GM12873 (cell line): Measurements from ENCODE around the gene SNAI3.

Experiments
- TF ChIP-seq, protein P1 (sequence below): IDR thresholded peaks from 2 replicates; pipeline ENCODE4 v1.5.1; 2012; ENCODE audit warnings: low read depth, mild to moderate bottlenecking, moderate library complexity, low read length, control low read depth; ENCODE audit not compliant: insufficient read depth; ENCODE audit errors: missing control alignments

Gene SNAI3

DNA sequence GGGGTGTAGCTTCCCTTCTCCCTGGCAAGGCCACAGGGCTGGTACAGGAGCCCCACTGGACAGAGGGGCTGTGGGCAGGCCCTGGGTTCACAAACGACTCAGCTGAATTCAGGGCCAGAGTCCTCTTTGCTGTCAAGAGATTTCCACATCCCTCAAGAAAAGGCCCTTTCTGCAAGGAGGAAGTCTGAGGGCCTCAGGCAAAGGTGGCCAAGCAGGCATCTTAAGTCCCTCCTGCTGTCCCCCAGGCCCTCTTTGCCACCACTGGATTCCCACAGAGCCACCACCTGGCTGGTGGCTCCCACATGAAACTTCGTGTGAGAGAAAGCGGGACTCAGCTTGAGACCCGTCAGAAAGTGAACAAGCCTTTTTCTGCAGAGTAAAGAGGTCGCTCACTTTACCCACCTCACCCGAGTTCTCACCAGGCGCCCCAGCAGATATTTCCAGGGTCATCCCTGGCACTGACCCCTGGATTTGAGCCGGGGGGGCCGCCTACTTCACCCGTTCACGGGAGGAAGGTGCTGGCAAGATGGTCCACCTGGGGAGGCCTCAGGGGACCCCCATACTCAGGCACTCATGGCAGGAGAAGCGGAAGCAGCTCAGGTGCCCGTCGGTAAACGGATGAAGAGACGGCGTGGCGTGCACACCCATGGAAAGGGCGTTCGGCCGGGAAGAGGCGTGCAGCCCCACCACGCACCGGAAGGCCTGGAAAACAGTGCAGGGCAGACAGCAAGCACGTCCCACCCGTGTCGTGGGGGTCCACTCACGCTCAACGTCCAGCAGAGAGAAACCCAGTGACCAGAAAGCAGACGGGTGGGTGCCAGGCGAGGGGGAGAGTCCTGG, 16.3 kb upstream of the SNAI3 start:
- TF ChIP-seq, protein P1, sequence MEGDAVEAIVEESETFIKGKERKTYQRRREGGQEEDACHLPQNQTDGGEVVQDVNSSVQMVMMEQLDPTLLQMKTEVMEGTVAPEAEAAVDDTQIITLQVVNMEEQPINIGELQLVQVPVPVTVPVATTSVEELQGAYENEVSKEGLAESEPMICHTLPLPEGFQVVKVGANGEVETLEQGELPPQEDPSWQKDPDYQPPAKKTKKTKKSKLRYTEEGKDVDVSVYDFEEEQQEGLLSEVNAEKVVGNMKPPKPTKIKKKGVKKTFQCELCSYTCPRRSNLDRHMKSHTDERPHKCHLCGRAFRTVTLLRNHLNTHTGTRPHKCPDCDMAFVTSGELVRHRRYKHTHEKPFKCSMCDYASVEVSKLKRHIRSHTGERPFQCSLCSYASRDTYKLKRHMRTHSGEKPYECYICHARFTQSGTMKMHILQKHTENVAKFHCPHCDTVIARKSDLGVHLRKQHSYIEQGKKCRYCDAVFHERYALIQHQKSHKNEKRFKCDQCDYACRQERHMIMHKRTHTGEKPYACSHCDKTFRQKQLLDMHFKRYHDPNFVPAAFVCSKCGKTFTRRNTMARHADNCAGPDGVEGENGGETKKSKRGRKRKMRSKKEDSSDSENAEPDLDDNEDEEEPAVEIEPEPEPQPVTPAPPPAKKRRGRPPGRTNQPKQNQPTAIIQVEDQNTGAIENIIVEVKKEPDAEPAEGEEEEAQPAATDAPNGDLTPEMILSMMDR, result no peak

DNA sequence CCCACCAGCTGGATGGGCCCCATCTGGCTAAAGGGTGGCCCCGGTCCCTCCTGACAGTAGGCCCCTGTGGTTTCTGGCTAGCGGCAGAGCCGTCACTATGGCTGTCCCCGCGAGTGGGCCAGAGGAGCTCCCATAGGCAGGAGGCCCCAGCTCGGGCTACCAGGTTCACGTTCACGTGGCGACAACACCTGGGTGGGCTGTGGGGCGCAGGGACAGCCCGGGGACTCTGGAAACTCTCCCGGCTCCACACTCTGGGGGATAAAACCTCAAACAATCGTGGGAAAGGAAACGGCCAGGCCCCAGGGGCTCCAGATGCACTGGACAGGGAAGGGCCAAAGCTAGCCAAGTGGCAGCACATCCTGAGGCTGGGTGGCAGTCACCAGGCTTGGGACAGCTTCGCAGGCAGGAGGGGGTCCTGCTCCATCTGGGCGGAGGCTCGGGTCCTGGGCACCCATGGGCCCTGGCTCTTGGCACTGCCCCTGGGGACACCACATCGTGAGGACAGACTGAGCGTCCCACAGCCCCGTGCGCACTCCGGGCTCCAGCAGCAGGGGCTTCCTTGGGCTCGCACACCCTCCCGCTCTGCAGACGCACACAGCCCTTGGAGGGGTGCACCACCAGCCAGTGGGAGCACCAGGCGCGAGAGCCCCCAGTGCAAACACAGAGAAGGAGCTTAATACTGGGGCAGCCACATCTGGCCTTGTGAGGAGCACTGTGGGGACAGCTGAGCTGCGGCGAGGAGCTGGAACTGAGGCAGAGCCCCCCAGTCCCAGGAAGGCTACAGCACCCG, 15.5 kb upstream of the SNAI3 start:
- TF ChIP-seq, protein P1, result no peak

DNA sequence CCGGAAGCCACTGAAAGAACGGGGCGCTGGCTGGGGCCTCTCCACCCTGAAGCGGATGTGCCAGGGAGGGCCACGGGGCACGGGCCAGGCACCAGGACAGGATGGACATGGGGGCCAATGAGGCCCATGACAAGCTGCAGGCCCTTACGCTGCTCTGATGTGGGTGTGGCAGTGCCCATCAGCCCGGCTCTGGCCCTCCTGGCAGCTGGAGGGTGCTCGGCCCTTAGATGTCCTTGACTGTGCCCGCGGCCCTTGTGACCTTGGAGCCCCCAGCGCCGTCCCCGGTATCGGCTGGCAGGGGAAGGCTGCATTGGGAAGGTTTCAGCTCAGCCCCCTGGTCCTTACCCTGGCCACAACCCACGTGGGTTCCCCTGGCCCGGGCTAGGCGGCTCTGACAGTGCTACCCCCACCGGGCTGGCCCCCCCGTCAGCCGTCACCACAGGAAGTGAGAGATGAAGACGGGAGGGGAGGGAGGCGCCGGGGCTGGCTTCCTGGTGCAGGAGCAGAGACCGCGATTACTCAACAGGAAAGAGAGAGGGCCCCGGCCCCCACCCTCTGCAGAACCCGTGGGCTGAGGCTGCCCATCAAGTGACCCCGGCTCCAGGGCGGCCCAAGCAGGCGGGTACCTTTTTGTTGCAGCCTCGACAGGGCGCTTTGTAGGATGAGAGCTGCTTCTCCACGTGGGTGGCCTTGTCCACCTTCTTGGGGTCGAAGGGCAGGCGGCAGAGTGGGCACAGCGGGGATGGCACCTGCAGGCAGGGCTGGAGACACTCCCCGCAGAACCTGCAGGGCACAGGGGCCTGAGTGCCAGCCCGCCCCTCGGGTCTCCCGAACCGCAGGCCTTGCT, 14.6 kb upstream of the SNAI3 start:
- TF ChIP-seq, protein P1, result no peak

DNA sequence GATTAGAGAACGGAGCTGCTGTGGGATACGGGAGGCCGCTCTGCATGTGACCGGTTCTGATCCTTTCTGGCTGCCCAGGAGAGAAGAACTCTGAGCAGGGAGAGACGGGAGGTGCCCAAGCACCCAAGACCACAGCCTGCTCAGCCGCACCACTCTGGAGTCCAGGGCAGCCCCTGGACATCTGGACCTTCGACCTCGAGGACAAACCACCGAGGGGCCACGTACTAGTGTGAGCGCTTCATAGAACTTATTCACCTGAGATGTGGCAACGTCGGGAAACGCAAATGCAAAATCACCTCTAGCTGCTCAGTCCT, 14.0 kb upstream of the SNAI3 start:
- TF ChIP-seq, protein P1, result no peak

DNA sequence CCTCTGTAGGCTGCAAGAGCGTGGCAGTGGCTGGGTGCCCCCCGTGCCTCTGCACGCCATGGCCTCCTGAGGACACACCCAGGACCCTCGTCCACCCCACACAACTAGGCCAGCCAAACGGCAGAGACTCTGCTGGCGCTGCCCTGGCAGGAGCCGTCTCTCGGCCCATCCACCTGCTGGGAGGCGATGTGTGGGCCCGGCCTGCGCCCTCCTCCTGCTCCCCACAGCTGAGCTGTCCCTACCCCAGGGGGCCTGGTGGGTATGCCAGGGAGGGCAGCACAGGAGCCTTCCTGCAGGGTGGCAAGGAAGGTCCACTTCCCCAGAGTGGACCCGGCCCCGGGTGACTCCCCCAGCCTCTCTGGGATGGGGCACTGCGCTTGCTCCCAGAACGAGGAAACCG, 12.9 kb upstream of the SNAI3 start:
- TF ChIP-seq, protein P1, result no peak

DNA sequence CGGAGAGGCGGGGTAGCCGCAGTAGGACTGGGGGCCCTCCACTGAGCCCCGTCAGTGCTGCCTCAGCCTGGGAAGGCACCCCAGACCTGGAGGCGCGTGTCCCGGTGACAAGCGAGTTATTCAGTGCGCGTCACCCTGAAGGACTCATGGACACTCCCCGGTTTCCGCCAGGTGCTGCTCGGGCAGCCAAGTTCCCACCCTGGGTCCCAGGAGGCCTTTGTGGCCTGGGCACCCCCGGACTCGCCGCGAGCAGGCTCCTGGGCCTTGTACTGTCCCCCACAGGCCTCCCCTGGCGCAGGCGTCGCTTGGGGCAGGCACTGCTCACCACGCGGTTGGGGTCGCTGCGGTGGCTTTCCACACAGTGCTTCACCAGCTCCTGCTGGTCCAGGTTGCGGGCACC, 12.3 kb upstream of the SNAI3 start:
- TF ChIP-seq, protein P1, result no peak
